Transverse colon (tissue), 4 donors: ENCODE data around the gene ST3GAL2. TPM values are rescaled to one million over a fixed set of nuclear protein-coding genes. Genes with fewer than 3 reads are reported as not detected.
A peak's percentile ranks its signal among the peaks of the same experiment; 100 is the strongest.

Experiments
- DNase-seq: peaks from one replicate; pipeline ENCODE4 v3.0.0-alpha.2; 2019
- H3K27ac ChIP-seq, 4 donors: fragments of 200-600 bp; sonication (generic); 2 replicates each; pipeline ENCODE4 v1.5.1; 2016 to 2018; ENCODE audit warnings: inconsistent platforms in 4 of 4
- H3K27me3 ChIP-seq: fragments of 200-600 bp; sonication (generic); 2 replicates; pipeline ENCODE4 v1.5.1; 2017; ENCODE audit warnings: inconsistent platforms
- H3K36me3 ChIP-seq, 4 donors: fragments of 200-600 bp; sonication (generic); 2 replicates each; pipeline ENCODE4 v1.5.1; 2017 to 2019; ENCODE audit warnings: inconsistent platforms in 4 of 4
- H3K4me1 ChIP-seq, 4 donors: fragments of 200-600 bp; sonication (generic); 2 replicates each; pipeline ENCODE4 v1.5.1; 2017 to 2020; ENCODE audit warnings: inconsistent platforms in 4 of 4
- H3K4me3 ChIP-seq, 4 donors: fragments of 200-600 bp; sonication (generic); 1 replicate in 1 of 4; 2 replicates in 3 of 4; pipeline versions ENCODE4 v1.5.1 to v1.6.1; 2017 to 2019; ENCODE audit warnings: inconsistent platforms in 4 of 4
- H3K9me3 ChIP-seq, 2 donors: fragments of 200-600 bp; sonication (generic); 2 replicates each; pipeline ENCODE4 v1.5.1; 2017 to 2019; ENCODE audit warnings: inconsistent platforms in 2 of 2
- CTCF ChIP-seq, 5 experiments: fragments of 200-600 bp in 3 of 5; fragments of 450-650 bp in 2 of 5; sonication (generic) in 3 of 5; IDR thresholded peaks; 1 replicate in 2 of 5; 2 replicates in 3 of 5; pipeline ENCODE4 v1.5.1; 2016 to 2017; ENCODE audit warnings: antibody characterized with exemption in 5 of 5, inconsistent platforms in 3 of 5, mild to moderate bottlenecking in 2 of 5, moderate library complexity in 1 of 5
- EP300 ChIP-seq: sonication (generic); formaldehyde crosslinking; IDR thresholded peaks from one replicate; pipeline ENCODE4 v1.6.1; 2017; ENCODE audit warnings: antibody characterized with exemption, low read depth
- POLR2A ChIP-seq: fragments of 450-650 bp; IDR thresholded peaks from one replicate; pipeline ENCODE4 v1.6.1; 2016; ENCODE audit warnings: antibody characterized with exemption, mild to moderate bottlenecking, moderate library complexity
- POLR2AphosphoS5 ChIP-seq, 3 donors: sonication (generic); formaldehyde crosslinking; IDR thresholded peaks; one replicate each; pipeline ENCODE4 v1.6.1; 2016; ENCODE audit warnings: antibody characterized with exemption in 3 of 3
- WGBS, 2 donors: methylation state at CpG; one replicate each; pipeline ENCODE4 v1.1.5; 2018; ENCODE audit warnings: low coverage in 1 of 2; 5-methylcytosine and 5-hydroxymethylcytosine counted together
- in situ Hi-C, 4 donors: fragments of 200-750 bp; cut with MboI; loops; one replicate each; pipeline versions ENCODE4 v1.15.0 to v1.15.1; 2017; ENCODE audit warnings: low sequenced_read_pairs in 3 of 4, low pct_ligation_motif_present in 1 of 4, low pct_unique_long_range_greater_than_20kb in 1 of 4
- intact Hi-C: fragments of 100-400 bp; cut with DNase I; formaldehyde crosslinking; loops from one replicate; pipeline ENCODE4 v1.15.1; 2023; ENCODE audit warnings: low total_unique reads
- total RNA-seq, 4 donors: library from RNA; depleted of rRNA; stranded (reverse); fragments of >200 nt; gene quantifications; one replicate each; pipeline ENCODE4 v1.1.0, GENCODE V29; 2016

The ST3GAL2 gene
- total RNA-seq, 4 donors from 2014 or later = 2.6 to 16.5 (median 8.5) TPM

- no peak for TF ChIP-seq EP300
- TF ChIP-seq POLR2AphosphoS5 (IDR thresholded peaks at IDR 0.05) = no peak
- TF ChIP-seq POLR2A = no peak
- TF ChIP-seq CTCF (IDR thresholded peaks at IDR 0.05) = no peak
- peaks cover 41 to 69% (median 53%) of the 10 kb centered on the region in 4 donors for H3K4me1 ChIP-seq
- WGBS, 2 donors = 47 to 50% methylated on average over 2 to 4 of the region's 4 CpGs
- no peaks in the 10 kb centered on the region for H3K27me3 ChIP-seq
- H3K4me3 ChIP-seq = peak overlapping the region in 2 of 4 donors; percentile 0 to 9
- intact Hi-C loops = no loop called here
- no peak for DNase-seq
- in situ Hi-C loops = no loop called here
- H3K9me3 ChIP-seq = no peaks in the 10 kb centered on the region
- H3K27ac ChIP-seq = peak overlapping the region; percentile 84 to 94 (median 88)
- H3K36me3 ChIP-seq = no peaks in the 10 kb centered on the region
These were observed 11.1 kb downstream of the ST3GAL2 start for GRCh38 chr16:70427786-70428177.

GRCh38 chr16:70422543-70422942, 16.4 kb downstream of the ST3GAL2 start:
- H3K27ac ChIP-seq = no peak overlapping the region
- no peak overlapping the region for H3K4me3 ChIP-seq
- peaks cover 3 to 44% (median 24%) of the 10 kb centered on the region in 4 donors for H3K4me1 ChIP-seq
- H3K27me3 ChIP-seq = no peaks in the 10 kb centered on the region
- no peaks in the 10 kb centered on the region for H3K9me3 ChIP-seq
- intact Hi-C loops (no loop called here), in situ Hi-C loops (no loop called here)
- 80 to 84% methylated on average over 1 to 4 of the region's 4 CpGs for WGBS, 2 donors
- TF ChIP-seq POLR2A (no peak), POLR2AphosphoS5 (IDR thresholded peaks at IDR 0.05) (no peak), CTCF (IDR thresholded peaks at IDR 0.05) (no peak), EP300 (no peak)
- no peaks in the 10 kb centered on the region for H3K36me3 ChIP-seq
- no peak for DNase-seq

- Histone ChIP-seq H3K36me3 (no peaks in the 10 kb centered on the region), H3K27me3 (no peaks in the 10 kb centered on the region), H3K4me3 (no peak overlapping the region), H3K27ac (no peak overlapping the region), H3K4me1 (peaks cover 8 to 43% (median 26%) of the 10 kb centered on the region in 4 donors), H3K9me3 (no peaks in the 10 kb centered on the region)
- intact Hi-C loops = no loop called here
- no peak for DNase-seq
- no peak for TF ChIP-seq CTCF (IDR thresholded peaks at IDR 0.05)
- TF ChIP-seq POLR2AphosphoS5 (IDR thresholded peaks at IDR 0.05) = no peak
- TF ChIP-seq POLR2A = no peak
- no peak for TF ChIP-seq EP300
- WGBS, 2 donors = 80 to 91% methylated on average over 2 to 11 of the region's 11 CpGs
- in situ Hi-C loops = no loop called here
These were observed 17.2 kb downstream of the ST3GAL2 start for GRCh38 chr16:70421473-70422311.

- no peak for TF ChIP-seq CTCF (IDR thresholded peaks at IDR 0.05)
- no peak for TF ChIP-seq EP300
- no peak for TF ChIP-seq POLR2A
- TF ChIP-seq POLR2AphosphoS5 (IDR thresholded peaks at IDR 0.05) = no peak
- intact Hi-C loops (no loop called here), in situ Hi-C loops (no loop called here)
- H3K4me1 ChIP-seq = peaks cover 9 to 46% (median 26%) of the 10 kb centered on the region in 4 donors
- WGBS, 2 donors = 85 to 100% methylated on average over 3 to 5 of the region's 9 CpGs
- H3K9me3 ChIP-seq = no peaks in the 10 kb centered on the region
- H3K36me3 ChIP-seq = no peaks in the 10 kb centered on the region
- no peak overlapping the region for H3K4me3 ChIP-seq
- no peaks in the 10 kb centered on the region for H3K27me3 ChIP-seq
- DNase-seq = no peak
- no peak overlapping the region for H3K27ac ChIP-seq
These were observed 17.9 kb downstream of the ST3GAL2 start for GRCh38 chr16:70421014-70421413.
